C4-2B (cell line): Measurements from ENCODE around the gene RORC.

ENCODE experiments used
- H3K27ac ChIP-seq: fragments of 450-650 bp; 2 replicates; pipeline ENCODE4 v1.5.1; 2017
- ZFX ChIP-seq: fragments of 450-650 bp; IDR thresholded peaks from 2 replicates; pipeline ENCODE4 v1.6.1; 2017
- TF ChIP-seq, protein P1 (sequence below): fragments of 450-650 bp; conservative IDR thresholded peaks from 2 replicates; pipeline ENCODE4 v1.5.1; 2017; ENCODE audit warnings: mild to moderate bottlenecking

Gene RORC

DNA sequence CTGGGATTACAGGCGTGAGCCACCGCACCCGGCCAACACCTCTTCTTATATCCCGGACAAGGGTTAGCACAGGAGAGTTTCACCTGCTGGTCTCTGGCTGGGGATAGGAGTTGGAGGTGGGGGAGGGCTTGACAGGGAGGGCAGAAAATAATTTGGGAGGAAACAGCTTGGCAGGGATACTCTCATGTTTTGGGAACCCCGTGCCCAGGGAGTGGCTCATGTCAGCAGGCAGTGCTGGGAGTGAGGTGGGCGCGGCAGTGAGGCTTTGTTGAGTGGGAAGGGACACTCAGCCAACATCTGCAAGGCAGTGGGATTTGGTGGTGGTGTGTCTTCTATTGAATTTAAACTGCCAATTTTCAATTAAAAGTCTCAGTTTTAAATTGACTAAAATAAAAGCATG lies 23.1 kb upstream of the RORC start:
- TF ChIP-seq, protein P1, sequence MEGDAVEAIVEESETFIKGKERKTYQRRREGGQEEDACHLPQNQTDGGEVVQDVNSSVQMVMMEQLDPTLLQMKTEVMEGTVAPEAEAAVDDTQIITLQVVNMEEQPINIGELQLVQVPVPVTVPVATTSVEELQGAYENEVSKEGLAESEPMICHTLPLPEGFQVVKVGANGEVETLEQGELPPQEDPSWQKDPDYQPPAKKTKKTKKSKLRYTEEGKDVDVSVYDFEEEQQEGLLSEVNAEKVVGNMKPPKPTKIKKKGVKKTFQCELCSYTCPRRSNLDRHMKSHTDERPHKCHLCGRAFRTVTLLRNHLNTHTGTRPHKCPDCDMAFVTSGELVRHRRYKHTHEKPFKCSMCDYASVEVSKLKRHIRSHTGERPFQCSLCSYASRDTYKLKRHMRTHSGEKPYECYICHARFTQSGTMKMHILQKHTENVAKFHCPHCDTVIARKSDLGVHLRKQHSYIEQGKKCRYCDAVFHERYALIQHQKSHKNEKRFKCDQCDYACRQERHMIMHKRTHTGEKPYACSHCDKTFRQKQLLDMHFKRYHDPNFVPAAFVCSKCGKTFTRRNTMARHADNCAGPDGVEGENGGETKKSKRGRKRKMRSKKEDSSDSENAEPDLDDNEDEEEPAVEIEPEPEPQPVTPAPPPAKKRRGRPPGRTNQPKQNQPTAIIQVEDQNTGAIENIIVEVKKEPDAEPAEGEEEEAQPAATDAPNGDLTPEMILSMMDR = no peak
- no peak for TF ChIP-seq ZFX

DNA sequence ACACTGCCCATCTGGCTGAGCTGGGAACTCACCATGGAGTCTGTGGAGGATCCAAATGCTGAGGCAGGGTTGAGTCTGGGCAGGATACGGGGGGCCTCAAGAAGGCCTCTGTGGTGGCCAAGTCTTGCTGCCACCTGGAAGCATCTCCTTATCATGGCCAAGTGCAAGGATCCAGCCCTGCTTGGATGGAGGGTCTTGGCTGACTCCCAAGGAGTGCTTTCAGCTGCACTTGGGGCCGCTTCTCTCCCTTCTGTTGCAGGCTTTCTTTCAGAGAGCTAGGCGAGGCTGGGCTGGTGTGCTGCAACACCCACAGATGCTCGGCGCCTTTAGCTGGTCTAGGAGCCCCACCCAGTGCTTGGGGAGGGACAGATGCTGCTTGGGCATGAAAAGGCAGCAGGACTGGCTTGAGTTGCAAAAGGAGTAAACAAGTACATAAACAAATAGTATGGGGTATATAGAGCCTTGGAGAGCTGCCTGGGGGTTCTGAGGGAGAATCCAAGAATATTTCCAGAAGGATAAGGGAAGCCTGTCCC lies 21.9 kb upstream of the RORC start, which contains the start of gene THEM5:
Gene THEM5, minus strand, starts transcription at position 302 of the 533 bp plus-strand sequence. Its CDS starts 147 bp downstream, at position 155.
- TF ChIP-seq, protein P1 = no peak
- TF ChIP-seq ZFX = no peak
- no peak within 1 kb of the TSS for H3K27ac ChIP-seq

More for the DNA sequence above, 23.1 kb upstream of the RORC start:
- H3K27ac ChIP-seq = no peak overlapping the region

DNA sequence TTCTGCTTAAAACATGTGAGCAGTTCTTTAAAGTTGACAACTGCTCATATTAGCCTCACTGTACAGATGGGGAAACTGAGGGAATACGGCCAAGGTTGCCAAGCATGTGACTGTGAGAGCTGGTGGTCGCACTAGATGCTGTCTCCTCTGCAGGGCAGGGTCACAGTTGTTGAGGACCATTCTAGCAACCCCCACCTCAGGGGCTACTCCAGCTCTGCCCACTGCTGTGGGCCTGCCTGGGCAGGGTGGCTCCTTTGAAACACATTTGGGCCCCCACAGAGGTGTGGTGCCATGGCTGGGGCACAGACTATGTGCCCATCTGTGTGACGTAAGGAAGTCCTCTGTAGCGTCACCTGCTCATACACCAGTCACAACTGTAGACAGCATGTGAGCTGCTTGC lies 21.1 kb upstream of the RORC start:
- TF ChIP-seq, protein P1 = no peak
- TF ChIP-seq ZFX = no peak
- H3K27ac ChIP-seq = no peak overlapping the region

GRCh38 chr1:151851886-151852285 lies 20.3 kb upstream of the RORC start:
- no peak overlapping the region for H3K27ac ChIP-seq
- no peak for TF ChIP-seq ZFX
- TF ChIP-seq, protein P1 = no peak

- TF ChIP-seq, protein P1 = no peak
- TF ChIP-seq ZFX = no peak
- H3K27ac ChIP-seq = no peak overlapping the region
Observed at GRCh38 chr1:151849871-151850270, 18.3 kb upstream of the RORC start.

DNA sequence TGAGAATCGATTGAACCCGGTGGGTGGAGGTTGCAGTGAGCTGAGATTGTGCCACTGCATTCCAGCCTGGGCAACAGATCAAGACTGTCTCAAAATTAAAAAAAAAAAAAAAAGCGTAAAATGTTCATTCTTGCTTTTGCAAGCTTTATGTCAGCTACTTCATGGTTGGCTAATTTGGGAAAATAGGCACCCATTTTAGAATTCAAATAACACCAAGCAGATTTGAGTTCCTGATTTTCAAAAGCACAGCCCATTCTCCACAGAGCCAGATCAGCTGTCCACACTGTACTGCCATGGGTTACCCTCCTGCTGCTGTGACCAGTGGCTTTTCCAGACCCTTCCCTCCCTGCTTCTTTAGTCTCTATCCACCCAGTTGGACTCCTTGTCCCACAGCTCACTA lies 17.5 kb upstream of the RORC start:
- TF ChIP-seq ZFX = no peak
- no peak overlapping the region for H3K27ac ChIP-seq

- TF ChIP-seq, protein P1 = no peak
- no peak for TF ChIP-seq ZFX
- no peak overlapping the region for H3K27ac ChIP-seq
Observed at GRCh38 chr1:151847867-151848596, 16.4 kb upstream of the RORC start.

DNA sequence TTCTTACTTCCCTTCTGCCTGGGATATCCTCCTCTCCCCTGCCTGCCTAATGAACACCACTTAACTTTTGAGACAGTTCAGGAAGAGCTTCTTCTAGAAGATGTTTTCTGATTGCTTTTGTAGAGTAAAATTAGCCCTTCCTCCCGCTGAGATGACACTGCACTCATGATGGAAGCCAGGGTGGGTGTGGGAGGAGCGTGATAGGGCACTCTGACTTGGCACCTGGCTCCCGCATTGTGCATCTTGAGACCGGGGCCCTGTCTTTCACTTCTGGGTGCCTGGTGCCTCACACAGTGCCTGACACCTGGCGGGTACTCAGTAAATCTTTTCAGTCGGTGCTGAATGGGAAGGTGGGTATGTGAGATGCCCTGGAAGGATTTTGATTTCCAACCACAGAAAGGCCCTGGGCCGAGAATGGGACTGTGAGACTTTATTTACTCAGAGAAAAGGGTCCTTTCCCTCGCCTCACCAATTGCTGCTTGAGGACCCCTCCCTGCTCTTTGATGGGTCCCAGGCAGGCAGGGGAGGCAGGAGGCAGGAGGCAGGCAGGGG lies 15.2 kb upstream of the RORC start:
- H3K27ac ChIP-seq = no peak overlapping the region
- TF ChIP-seq, protein P1 = no peak
- no peak for TF ChIP-seq ZFX
